PC-9 (cell line): ENCODE data around the gene CNKSR3. TPM values are rescaled to one million over a fixed set of nuclear protein-coding genes. Genes with fewer than 3 reads are reported as not detected.

ENCODE experiments used
- BruUV-seq: library from RNA; stranded (reverse); fragments of 400-500 nt; replicated peaks from 2 replicates; lab custom pipeline; 2021; lab: Mats Ljungman, UMichigan
- CTCF ChIA-PET: fragments of 300-600 bp; sonication (Branson Sonifier 250); formaldehyde crosslinking; loops from one replicate; lab custom pipeline; 2022; ENCODE audit warnings: antibody characterized with exemption; lab: Charles Lee
- POLR2A ChIA-PET: fragments of 300-600 bp; sonication (Branson Sonifier 250); formaldehyde crosslinking; loops from one replicate; lab custom pipeline; 2022; ENCODE audit warnings: antibody characterized with exemption; ENCODE audit not compliant: unreplicated experiment; lab: Charles Lee
- DNase-seq, 2 experiments: peaks; one replicate each; pipeline versions ENCODE4 v3.0.0 to v3.0.0-alpha.2; 2015 to 2022; ENCODE audit warnings: mixed read lengths in 1 of 2
- H2AFZ ChIP-seq: fragments of 200-600 bp; sonication (generic); 2 replicates; pipeline ENCODE4 v1.8.1; 2017; ENCODE audit warnings: antibody characterized with exemption
- H3F3A ChIP-seq: fragments of 200-600 bp; sonication (generic); 2 replicates; pipeline ENCODE4 v1.8.1; 2017; ENCODE audit warnings: antibody characterized with exemption, mild to moderate bottlenecking, low read depth; ENCODE audit not compliant: insufficient read depth
- H3K27ac ChIP-seq: fragments of 200-600 bp; sonication (generic); 2 replicates; pipeline ENCODE4 v1.6.1; 2016; ENCODE audit warnings: mixed run types
- H3K27me3 ChIP-seq: fragments of 200-600 bp; sonication (generic); 2 replicates; pipeline ENCODE4 v1.6.1; 2016; ENCODE audit warnings: low read depth, mixed run types; ENCODE audit not compliant: insufficient read depth
- H3K36me3 ChIP-seq: fragments of 200-600 bp; sonication (generic); 2 replicates; pipeline ENCODE4 v1.6.1; 2016; ENCODE audit warnings: low read depth, mixed run types
- H3K4me1 ChIP-seq: fragments of 200-600 bp; sonication (generic); replicated peaks from 2 replicates; pipeline ENCODE4 v1.6.1; 2016; ENCODE audit warnings: mixed run types; ENCODE audit not compliant: insufficient read depth
- H3K4me2 ChIP-seq: fragments of 200-600 bp; sonication (generic); 2 replicates; pipeline ENCODE4 v1.6.1; 2017; ENCODE audit warnings: mixed run types
- H3K4me3 ChIP-seq: fragments of 200-600 bp; sonication (generic); 2 replicates; pipeline ENCODE4 v1.6.1; 2016; ENCODE audit warnings: mixed run types
- H3K79me2 ChIP-seq: fragments of 200-600 bp; sonication (generic); 2 replicates; pipeline ENCODE4 v1.6.1; 2017; ENCODE audit warnings: low read depth, mixed run types
- H3K9me2 ChIP-seq: fragments of 200-600 bp; sonication (generic); 2 replicates; pipeline ENCODE4 v1.8.1; 2017; ENCODE audit warnings: mild to moderate bottlenecking; ENCODE audit not compliant: insufficient read depth
- H3K9me3 ChIP-seq: fragments of 200-600 bp; sonication (generic); 2 replicates; pipeline ENCODE4 v1.8.1; 2016; ENCODE audit warnings: low read depth; ENCODE audit not compliant: insufficient read depth
- H4K20me1 ChIP-seq: fragments of 200-600 bp; sonication (generic); 2 replicates; pipeline ENCODE4 v1.8.1; 2017; ENCODE audit not compliant: insufficient read depth
- EZH2 ChIP-seq: fragments of 200-600 bp; sonication (generic); IDR thresholded peaks from 2 replicates; pipeline ENCODE4 v1.8.0; 2017; ENCODE audit warnings: antibody characterized with exemption, low read depth
- intact Hi-C: fragments of 100-400 bp; cut with micrococcal nuclease; formaldehyde crosslinking; loops from one replicate; pipeline ENCODE4 v1.10.0; 2022; ENCODE audit not compliant: unreplicated experiment
- total RNA-seq: library from RNA; stranded (reverse); gene quantifications from 2 replicates; pipeline ENCODE4 v1.2.3, GENCODE V29; 2021
- TF ChIP-seq, protein P1 (sequence below): fragments of 200-600 bp; sonication (generic); conservative IDR thresholded peaks from 2 replicates; pipeline ENCODE4 v1.6.1; 2017; ENCODE audit warnings: mixed run types, antibody characterized with exemption, mild to moderate bottlenecking, moderate library complexity

The CNKSR3 gene
- total RNA-seq, 1 experiment from 2014 or later = 4.7 TPM

DNA sequence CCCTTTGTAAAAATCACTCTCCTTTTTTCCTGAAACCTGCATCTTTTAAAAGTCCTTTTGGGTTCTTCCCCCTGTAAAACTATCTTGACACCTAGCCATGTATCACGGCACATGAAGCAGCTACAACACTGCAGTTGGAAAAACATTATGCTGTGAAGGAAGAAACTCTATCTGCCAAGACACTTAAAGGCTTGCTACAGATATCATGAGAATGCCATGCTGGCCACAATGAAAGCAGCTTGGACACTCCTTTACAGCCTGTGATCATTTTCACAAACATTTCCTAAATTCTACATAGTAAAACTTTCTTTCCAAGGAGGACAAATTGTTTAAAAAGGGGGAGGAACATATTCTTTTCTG lies 31.8 kb downstream of the CNKSR3 start:
- intact Hi-C loops = loop anchor here (10.0 kb wide), 1 partner anchor 94 kb away; no protein-coding TSS in a partner anchor
- Histone ChIP-seq H3K36me3 (no peaks in the 10 kb centered on the region), H3K9me2 (no peaks in the 10 kb centered on the region), H3K27ac (no peak overlapping the region), H3K4me1 (peaks cover 15% of the 10 kb centered on the region), H3K4me3 (no peak overlapping the region), H4K20me1 (no peaks in the 10 kb centered on the region), H3K79me2 (no peaks in the 10 kb centered on the region), H3K4me2 (no peak overlapping the region), H3K27me3 (no peaks in the 10 kb centered on the region), H3F3A (peaks cover 4% of the 10 kb centered on the region; the same call in 1 of the 2 replicates), H3K9me3 (no peaks in the 10 kb centered on the region), H2AFZ (no peak overlapping the region)
- no TSS peak for BruUV-seq
- ChIA-PET CTCF (no interaction called here), POLR2A (no interaction called here)
- no peak for DNase-seq
- no peak for TF ChIP-seq EZH2
- TF ChIP-seq, protein P1, sequence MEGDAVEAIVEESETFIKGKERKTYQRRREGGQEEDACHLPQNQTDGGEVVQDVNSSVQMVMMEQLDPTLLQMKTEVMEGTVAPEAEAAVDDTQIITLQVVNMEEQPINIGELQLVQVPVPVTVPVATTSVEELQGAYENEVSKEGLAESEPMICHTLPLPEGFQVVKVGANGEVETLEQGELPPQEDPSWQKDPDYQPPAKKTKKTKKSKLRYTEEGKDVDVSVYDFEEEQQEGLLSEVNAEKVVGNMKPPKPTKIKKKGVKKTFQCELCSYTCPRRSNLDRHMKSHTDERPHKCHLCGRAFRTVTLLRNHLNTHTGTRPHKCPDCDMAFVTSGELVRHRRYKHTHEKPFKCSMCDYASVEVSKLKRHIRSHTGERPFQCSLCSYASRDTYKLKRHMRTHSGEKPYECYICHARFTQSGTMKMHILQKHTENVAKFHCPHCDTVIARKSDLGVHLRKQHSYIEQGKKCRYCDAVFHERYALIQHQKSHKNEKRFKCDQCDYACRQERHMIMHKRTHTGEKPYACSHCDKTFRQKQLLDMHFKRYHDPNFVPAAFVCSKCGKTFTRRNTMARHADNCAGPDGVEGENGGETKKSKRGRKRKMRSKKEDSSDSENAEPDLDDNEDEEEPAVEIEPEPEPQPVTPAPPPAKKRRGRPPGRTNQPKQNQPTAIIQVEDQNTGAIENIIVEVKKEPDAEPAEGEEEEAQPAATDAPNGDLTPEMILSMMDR = no peak

DNA sequence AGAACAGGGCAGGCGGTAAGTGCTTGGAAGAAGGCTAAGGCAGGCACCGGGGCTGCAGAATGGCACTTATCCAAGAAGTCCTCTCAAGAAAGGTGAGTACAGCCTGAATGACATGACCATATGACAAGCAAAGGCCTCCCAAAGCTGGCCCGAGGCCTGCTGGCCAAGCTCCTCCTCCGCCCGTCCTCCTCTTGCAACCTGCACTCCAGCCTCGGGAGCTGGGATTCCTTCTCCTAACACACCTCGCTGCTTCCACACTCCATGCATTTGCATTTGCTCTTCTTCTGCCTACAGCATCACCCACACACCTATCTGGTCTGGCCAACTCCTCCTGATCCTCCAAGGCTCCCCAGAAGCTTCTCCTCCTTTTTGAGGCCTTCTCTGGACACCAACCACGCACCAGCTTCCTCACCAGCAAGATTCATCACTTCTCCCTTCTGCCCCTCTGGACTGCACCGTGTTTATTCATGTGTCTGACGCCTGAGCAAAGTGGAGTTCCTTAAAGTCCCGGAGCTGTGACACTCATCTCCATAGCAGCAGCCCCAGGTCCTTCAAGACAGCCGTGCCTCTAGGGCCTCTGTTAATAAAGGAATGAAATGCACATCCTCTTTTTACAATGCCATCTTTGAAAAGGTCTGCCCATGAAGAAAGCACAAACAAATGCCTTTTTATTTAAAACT lies 32.3 kb downstream of the CNKSR3 start:
- H3K79me2 ChIP-seq = no peaks in the 10 kb centered on the region
- ChIA-PET POLR2A (interaction anchor here (0.5 kb wide), 1 partner anchor 13 kb away, joined by 5 read pairs; no protein-coding TSS in a partner anchor), CTCF (no interaction called here)
- no TSS peak for BruUV-seq
- H3F3A ChIP-seq = peaks cover 4% of the 10 kb centered on the region; the same call in 1 of the 2 replicates
- H3K4me2 ChIP-seq = no peak overlapping the region
- no peaks in the 10 kb centered on the region for H3K36me3 ChIP-seq
- H4K20me1 ChIP-seq = no peaks in the 10 kb centered on the region
- H3K9me3 ChIP-seq = no peaks in the 10 kb centered on the region
- no peak overlapping the region for H3K27ac ChIP-seq
- no peak for DNase-seq
- H3K4me3 ChIP-seq = no peak overlapping the region
- TF ChIP-seq EZH2 = no peak
- TF ChIP-seq, protein P1 = no peak
- intact Hi-C loops = loop anchor here (10.0 kb wide), 1 partner anchor 93 kb away; no protein-coding TSS in a partner anchor
- H3K4me1 ChIP-seq = peaks cover 15% of the 10 kb centered on the region
- no peaks in the 10 kb centered on the region for H3K27me3 ChIP-seq
- no peaks in the 10 kb centered on the region for H3K9me2 ChIP-seq
- H2AFZ ChIP-seq = no peak overlapping the region

DNA sequence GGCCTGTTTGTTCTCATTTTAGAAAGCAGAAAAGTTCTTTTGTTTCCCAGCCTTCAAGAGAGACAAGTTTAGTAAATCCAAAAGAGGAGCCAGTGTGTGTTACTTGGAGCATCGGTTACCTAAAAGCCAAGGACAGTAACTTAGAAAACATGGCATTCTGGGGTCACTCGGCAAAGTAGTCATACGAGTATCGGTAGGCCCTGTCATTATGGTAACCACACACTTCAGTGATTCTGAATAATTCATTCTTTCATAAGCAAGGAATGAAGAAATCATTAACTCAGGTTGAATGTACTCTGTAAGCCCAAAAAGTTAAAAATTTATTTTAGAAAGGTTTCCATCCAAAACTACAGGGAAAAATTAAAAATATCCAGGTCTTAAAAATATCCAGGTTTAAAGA lies 34.0 kb downstream of the CNKSR3 start:
- CTCF ChIA-PET = no interaction called here
- H3K9me3 ChIP-seq = no peaks in the 10 kb centered on the region
- no TSS peak for BruUV-seq
- H3K4me1 ChIP-seq = peaks cover 15% of the 10 kb centered on the region
- TF ChIP-seq, protein P1 = no peak
- no peak for TF ChIP-seq EZH2
- H3K27ac ChIP-seq = no peak overlapping the region
- no peaks in the 10 kb centered on the region for H3K79me2 ChIP-seq
- no peak overlapping the region for H3K4me2 ChIP-seq
- H3F3A ChIP-seq = peaks cover 4% of the 10 kb centered on the region; the same call in 1 of the 2 replicates
- H3K36me3 ChIP-seq = no peaks in the 10 kb centered on the region
- POLR2A ChIA-PET = no interaction called here
- no peaks in the 10 kb centered on the region for H4K20me1 ChIP-seq
- H2AFZ ChIP-seq = no peak overlapping the region
- no peaks in the 10 kb centered on the region for H3K9me2 ChIP-seq
- no peak for DNase-seq
- H3K27me3 ChIP-seq = no peaks in the 10 kb centered on the region
- intact Hi-C loops = loop anchor here (10.0 kb wide), 1 partner anchor 92 kb away; no protein-coding TSS in a partner anchor
- H3K4me3 ChIP-seq = no peak overlapping the region
